Heart left ventricle (tissue), 13 donors: ENCODE results near the gene ADGRB3.

Experiments
- POLR2A ChIP-seq, 2 donors: fragments of 450-650 bp; IDR thresholded peaks; one replicate each; pipeline ENCODE4 v1.6.1; 2017; ENCODE audit warnings: antibody characterized with exemption in 2 of 2, mild to moderate bottlenecking in 2 of 2, moderate library complexity in 2 of 2
- TF ChIP-seq, protein P1 (sequence below), 12 donors: fragments of 200-600 bp; sonication (generic) in 4 of 12; IDR thresholded peaks; one replicate each; pipeline versions ENCODE4 v1.5.0 to v1.8.0; 2018 to 2022; ENCODE audit warnings: antibody characterized with exemption in 12 of 12, mild to moderate bottlenecking in 5 of 12
- donor health status: ischemic (EF 13 %, LVEDD 7.1; RV severe dilation, severe dysfunction).
- donor health status: DM: no; HTN: yes; CAD: no.
- donor health status: DM: no; HTN: no; CAD: no.
- donor health status: ischemic (EF 25% LVEDD 6.9; RV normal size, moderate dysfunction).
- donor health status: ischemic (EF 25% LVEDD 5.7; RV mildly dilated, moderate dysfunction).
- donor health status: ischemic (EF 35%, LVEDD 5.7; RV mildly dilated, moderate dysfunction).
- donor health status: nonischemic (EF 11% LVEDD 7.7; RV severe dilation, severe dysfunction).
- donor health status: DM: yes; HTN: yes; CAD: no.
- donor health status: PGD.
- donor health status: ischemic (EF 29% LVEDD 5.4; RV normal size, mild dysfunction).
- donor health status: nonischemic (EF 23%, LVEDD 6.1; RV moderate dilation, normal function).

DNA sequence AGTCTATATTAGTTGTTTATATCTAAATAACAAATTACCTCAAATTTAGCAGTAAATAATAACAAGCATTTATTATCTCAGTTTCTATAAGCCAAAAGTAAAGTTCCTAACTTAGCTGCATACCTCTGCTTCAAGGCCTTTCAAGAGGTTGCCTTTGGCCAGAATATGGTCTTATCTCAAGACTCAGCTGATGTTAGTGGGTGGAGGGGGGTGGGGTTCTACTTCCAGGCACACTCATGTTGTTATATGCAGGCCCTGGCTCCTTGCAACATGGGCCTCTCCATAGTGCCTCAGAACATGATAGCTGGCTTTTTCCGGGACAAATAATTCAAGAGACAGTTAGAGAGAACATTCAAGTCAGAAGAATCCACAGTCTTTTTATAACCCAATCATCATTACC is 266.0 kb downstream of the ADGRB3 start:
- no peak for TF ChIP-seq POLR2A (IDR thresholded peaks at IDR 0.05)
- TF ChIP-seq, protein P1, sequence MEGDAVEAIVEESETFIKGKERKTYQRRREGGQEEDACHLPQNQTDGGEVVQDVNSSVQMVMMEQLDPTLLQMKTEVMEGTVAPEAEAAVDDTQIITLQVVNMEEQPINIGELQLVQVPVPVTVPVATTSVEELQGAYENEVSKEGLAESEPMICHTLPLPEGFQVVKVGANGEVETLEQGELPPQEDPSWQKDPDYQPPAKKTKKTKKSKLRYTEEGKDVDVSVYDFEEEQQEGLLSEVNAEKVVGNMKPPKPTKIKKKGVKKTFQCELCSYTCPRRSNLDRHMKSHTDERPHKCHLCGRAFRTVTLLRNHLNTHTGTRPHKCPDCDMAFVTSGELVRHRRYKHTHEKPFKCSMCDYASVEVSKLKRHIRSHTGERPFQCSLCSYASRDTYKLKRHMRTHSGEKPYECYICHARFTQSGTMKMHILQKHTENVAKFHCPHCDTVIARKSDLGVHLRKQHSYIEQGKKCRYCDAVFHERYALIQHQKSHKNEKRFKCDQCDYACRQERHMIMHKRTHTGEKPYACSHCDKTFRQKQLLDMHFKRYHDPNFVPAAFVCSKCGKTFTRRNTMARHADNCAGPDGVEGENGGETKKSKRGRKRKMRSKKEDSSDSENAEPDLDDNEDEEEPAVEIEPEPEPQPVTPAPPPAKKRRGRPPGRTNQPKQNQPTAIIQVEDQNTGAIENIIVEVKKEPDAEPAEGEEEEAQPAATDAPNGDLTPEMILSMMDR (IDR thresholded peaks at IDR 0.05): no peak
